Trophoblast cell (in vitro differentiated cells and primary cell): Measurements from ENCODE around the gene CTNNA3.
A peak's percentile ranks its signal among the peaks of the same experiment; 100 is the strongest.

ENCODE experiments used
- DNase-seq, 2 donors: peaks; one replicate each; pipeline ENCODE4 v3.0.0-alpha.2; 2016
- H2AFZ ChIP-seq: 2 replicates; pipeline ENCODE4 v1.6.1; 2013; ENCODE audit warnings: low read length, moderate library complexity, mild to moderate bottlenecking; ENCODE audit not compliant: insufficient read depth, poor library complexity
- H2AK5ac ChIP-seq: 2 replicates; pipeline ENCODE4 v1.6.1; 2013; ENCODE audit warnings: mild to moderate bottlenecking, low read length
- H2BK120ac ChIP-seq: 2 replicates; pipeline ENCODE4 v1.6.1; 2013; ENCODE audit warnings: low read length, mild to moderate bottlenecking, moderate library complexity; ENCODE audit not compliant: insufficient read depth, poor library complexity
- H2BK12ac ChIP-seq: 2 replicates; pipeline ENCODE4 v1.6.1; 2013; ENCODE audit warnings: mild to moderate bottlenecking, low read length, moderate library complexity
- H2BK5ac ChIP-seq: 2 replicates; pipeline ENCODE4 v1.6.1; 2013; ENCODE audit warnings: low read length, low read depth, moderate library complexity, mild to moderate bottlenecking; ENCODE audit not compliant: poor library complexity
- H3K14ac ChIP-seq: 2 replicates; pipeline ENCODE4 v1.6.1; 2013; ENCODE audit warnings: mild to moderate bottlenecking, low read length
- H3K18ac ChIP-seq: 2 replicates; pipeline ENCODE4 v1.6.1; 2013; ENCODE audit warnings: mild to moderate bottlenecking, low read length
- H3K23ac ChIP-seq: 2 replicates; pipeline ENCODE4 v1.6.1; 2013; ENCODE audit warnings: low read length
- H3K27ac ChIP-seq: 2 replicates; pipeline ENCODE4 v1.5.1; 2013; ENCODE audit warnings: low read depth, mild to moderate bottlenecking, inconsistent platforms, low read length, moderate library complexity
- H3K27me3 ChIP-seq: 2 replicates; pipeline ENCODE4 v1.6.1; 2013; ENCODE audit warnings: inconsistent platforms, mild to moderate bottlenecking, low read length, moderate library complexity; ENCODE audit not compliant: insufficient read depth
- H3K36me3 ChIP-seq, 2 experiments: 1 replicate in 1 of 2; 2 replicates in 1 of 2; pipeline ENCODE4 v1.6.1; 2013; ENCODE audit warnings: low read length in 2 of 2, mild to moderate bottlenecking in 2 of 2, moderate library complexity in 1 of 2; ENCODE audit not compliant: insufficient read depth in 2 of 2, control insufficient read depth in 1 of 2
- H3K4ac ChIP-seq: 2 replicates; pipeline ENCODE4 v1.6.1; 2013; ENCODE audit warnings: low read depth, mild to moderate bottlenecking, low read length, moderate library complexity
- H3K4me1 ChIP-seq, 2 experiments: 1 replicate in 1 of 2; 2 replicates in 1 of 2; pipeline ENCODE4 v1.6.1; 2013; ENCODE audit warnings: low read length in 2 of 2, mild to moderate bottlenecking in 2 of 2, moderate library complexity in 1 of 2; ENCODE audit not compliant: insufficient read depth in 2 of 2, control insufficient read depth in 1 of 2
- H3K4me2 ChIP-seq: 2 replicates; pipeline ENCODE4 v1.6.1; 2013; ENCODE audit warnings: inconsistent platforms, mild to moderate bottlenecking, low read length, moderate library complexity
- H3K4me3 ChIP-seq: 2 replicates; pipeline ENCODE4 v1.5.1; 2013; ENCODE audit warnings: mild to moderate bottlenecking, low read depth, low read length, inconsistent platforms
- H3K79me1 ChIP-seq: one replicate; pipeline ENCODE4 v1.6.1; 2013; ENCODE audit warnings: low read length
- H3K79me2 ChIP-seq: 2 replicates; pipeline ENCODE4 v1.6.1; 2013; ENCODE audit warnings: low read length, mild to moderate bottlenecking; ENCODE audit not compliant: control insufficient read depth, insufficient read depth, poor library complexity
- H3K9ac ChIP-seq: 2 replicates; pipeline ENCODE4 v1.6.1; 2013; ENCODE audit warnings: mild to moderate bottlenecking, low read length
- H3K9me3 ChIP-seq: 2 replicates; pipeline ENCODE4 v1.6.1; 2013; ENCODE audit warnings: low read depth, mild to moderate bottlenecking, control low read depth, inconsistent platforms, low read length; ENCODE audit not compliant: insufficient read depth
- H4K12ac ChIP-seq: 2 replicates; pipeline ENCODE4 v1.6.1; 2013; ENCODE audit warnings: low read depth, mild to moderate bottlenecking, low read length, moderate library complexity
- H4K8ac ChIP-seq: 2 replicates; pipeline ENCODE4 v1.6.1; 2013; ENCODE audit warnings: low read depth, mild to moderate bottlenecking, low read length, moderate library complexity
- H4K91ac ChIP-seq: one replicate; pipeline ENCODE4 v1.6.1; 2013; ENCODE audit warnings: low read depth, mild to moderate bottlenecking, low read length, moderate library complexity
- WGBS: extraction: QIAGEN DNeasy Blood & Tissue Kit; methylation state at CpG from one replicate; pipeline ENCODE4 v1.1.7; 2013; ENCODE audit warnings: missing lambda C conversion rate; ENCODE audit not compliant: insufficient read length, insufficient coverage; ENCODE audit errors: extremely low coverage; 5-methylcytosine and 5-hydroxymethylcytosine counted together

Gene CTNNA3

DNA sequence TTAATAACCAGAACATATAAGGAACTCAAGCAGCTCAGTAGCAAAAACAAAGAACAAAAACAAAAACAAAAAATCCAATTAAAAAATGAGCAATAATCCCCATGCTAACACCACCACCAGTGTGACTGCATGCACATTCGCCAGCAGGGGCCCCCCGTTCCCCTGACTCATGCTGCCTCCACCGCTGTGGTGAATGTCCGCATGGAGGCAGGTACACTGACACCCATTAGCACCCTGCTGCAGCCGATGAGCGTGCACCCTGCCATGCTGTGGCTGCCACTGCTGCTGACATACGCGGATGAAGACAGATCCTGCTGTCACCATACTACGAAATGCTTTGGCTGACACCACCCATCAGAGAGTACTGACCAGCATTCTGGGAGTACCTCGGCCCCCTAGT, 1091.8 kb downstream of the CTNNA3 start:
- no peak overlapping the region for H3K4me2 ChIP-seq
- no peaks in the 10 kb centered on the region for H3K27me3 ChIP-seq
- H3K36me3 ChIP-seq: no peaks in the 10 kb centered on the region
- no peaks in the 10 kb centered on the region for H3K79me2 ChIP-seq
- no peak overlapping the region for H3K9ac ChIP-seq
- peak overlapping the region; percentile 60 for H3K4me3 ChIP-seq
- no peak overlapping the region for H3K23ac ChIP-seq
- no peak overlapping the region for H3K14ac ChIP-seq
- H4K91ac ChIP-seq: no peak overlapping the region
- no peak overlapping the region for H3K18ac ChIP-seq
- H2BK120ac ChIP-seq: no peak overlapping the region
- no peak overlapping the region for H3K27ac ChIP-seq
- no peak overlapping the region for H2BK12ac ChIP-seq
- H3K4ac ChIP-seq: no peak overlapping the region
- no peaks in the 10 kb centered on the region for H3K4me1 ChIP-seq
- H2AK5ac ChIP-seq: no peak overlapping the region
- no peak overlapping the region for H2AFZ ChIP-seq
- no CpG with 5 or more reads among the region's 10 CpGs for WGBS
- H3K9me3 ChIP-seq: peaks cover 3% of the 10 kb centered on the region
- no peak overlapping the region for H4K12ac ChIP-seq
- H2BK5ac ChIP-seq: no peak overlapping the region
- no peak overlapping the region for H4K8ac ChIP-seq
- H3K79me1 ChIP-seq: no peaks in the 10 kb centered on the region
- no peak for DNase-seq

DNA sequence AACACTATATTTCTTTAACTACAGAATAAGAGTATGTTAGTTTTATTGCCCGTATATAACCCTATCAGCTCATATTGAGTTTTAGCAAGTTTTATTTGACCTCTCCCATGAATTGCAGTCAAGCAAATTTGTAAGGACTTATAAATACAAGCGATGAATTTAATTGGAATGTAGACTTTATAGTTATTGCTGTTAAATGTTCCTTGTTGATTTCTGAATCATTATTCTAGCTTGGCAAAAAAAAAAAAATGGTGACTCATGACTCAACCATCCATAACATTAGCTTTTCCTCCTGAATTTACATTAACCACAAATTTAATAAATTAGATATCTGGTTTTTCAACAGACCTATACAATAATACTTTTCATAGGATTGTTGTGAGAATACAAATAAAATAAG, 1104.1 kb downstream of the CTNNA3 start:
- Histone ChIP-seq H3K23ac (no peak overlapping the region), H3K4ac (no peak overlapping the region), H2AK5ac (no peak overlapping the region), H3K9me3 (no peaks in the 10 kb centered on the region), H4K91ac (no peak overlapping the region), H3K79me2 (no peaks in the 10 kb centered on the region), H2BK12ac (no peak overlapping the region), H3K27ac (no peak overlapping the region), H3K9ac (no peak overlapping the region), H4K8ac (no peak overlapping the region), H3K4me2 (no peak overlapping the region), H3K36me3 (no peaks in the 10 kb centered on the region), H2BK5ac (no peak overlapping the region), H3K4me1 (no peaks in the 10 kb centered on the region), H3K27me3 (no peaks in the 10 kb centered on the region), H2BK120ac (no peak overlapping the region), H3K18ac (no peak overlapping the region), H4K12ac (no peak overlapping the region), H2AFZ (no peak overlapping the region), H3K4me3 (no peak overlapping the region), H3K79me1 (no peaks in the 10 kb centered on the region), H3K14ac (no peak overlapping the region)
- WGBS: no CpG with 5 or more reads among the region's 2 CpGs
- DNase-seq: no peak

DNA sequence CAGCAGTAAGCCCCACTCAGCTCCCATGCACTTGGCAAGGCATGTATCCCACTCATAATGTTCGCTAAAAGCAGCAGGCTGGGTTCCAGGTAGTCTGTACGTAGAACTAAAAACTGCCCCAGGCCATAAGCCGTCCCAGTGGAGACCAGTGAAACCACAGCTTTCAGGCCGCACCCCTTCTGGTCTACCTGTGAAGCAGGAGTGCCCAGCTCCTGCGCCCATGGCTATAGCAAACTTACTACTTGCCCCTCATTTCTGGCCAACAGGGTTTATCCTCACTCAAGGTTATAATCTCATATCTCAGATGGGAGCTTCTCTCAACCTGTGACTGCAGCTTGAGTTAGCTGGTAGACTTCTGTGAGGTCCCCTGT, 1108.3 kb downstream of the CTNNA3 start:
- Histone ChIP-seq H3K14ac (no peak overlapping the region), H3K79me2 (no peaks in the 10 kb centered on the region), H3K18ac (no peak overlapping the region), H2AK5ac (no peak overlapping the region), H3K4me2 (no peak overlapping the region), H2AFZ (no peak overlapping the region), H3K4ac (no peak overlapping the region), H3K9ac (no peak overlapping the region), H3K27me3 (no peaks in the 10 kb centered on the region), H2BK5ac (no peak overlapping the region), H3K36me3 (no peaks in the 10 kb centered on the region), H2BK120ac (no peak overlapping the region), H3K4me3 (no peak overlapping the region), H2BK12ac (no peak overlapping the region), H4K91ac (no peak overlapping the region), H4K8ac (no peak overlapping the region), H3K9me3 (no peaks in the 10 kb centered on the region), H3K27ac (no peak overlapping the region), H3K79me1 (no peaks in the 10 kb centered on the region), H4K12ac (no peak overlapping the region), H3K23ac (no peak overlapping the region), H3K4me1 (no peaks in the 10 kb centered on the region)
- no peak for DNase-seq
- no CpG with 5 or more reads among the region's 5 CpGs for WGBS

DNA sequence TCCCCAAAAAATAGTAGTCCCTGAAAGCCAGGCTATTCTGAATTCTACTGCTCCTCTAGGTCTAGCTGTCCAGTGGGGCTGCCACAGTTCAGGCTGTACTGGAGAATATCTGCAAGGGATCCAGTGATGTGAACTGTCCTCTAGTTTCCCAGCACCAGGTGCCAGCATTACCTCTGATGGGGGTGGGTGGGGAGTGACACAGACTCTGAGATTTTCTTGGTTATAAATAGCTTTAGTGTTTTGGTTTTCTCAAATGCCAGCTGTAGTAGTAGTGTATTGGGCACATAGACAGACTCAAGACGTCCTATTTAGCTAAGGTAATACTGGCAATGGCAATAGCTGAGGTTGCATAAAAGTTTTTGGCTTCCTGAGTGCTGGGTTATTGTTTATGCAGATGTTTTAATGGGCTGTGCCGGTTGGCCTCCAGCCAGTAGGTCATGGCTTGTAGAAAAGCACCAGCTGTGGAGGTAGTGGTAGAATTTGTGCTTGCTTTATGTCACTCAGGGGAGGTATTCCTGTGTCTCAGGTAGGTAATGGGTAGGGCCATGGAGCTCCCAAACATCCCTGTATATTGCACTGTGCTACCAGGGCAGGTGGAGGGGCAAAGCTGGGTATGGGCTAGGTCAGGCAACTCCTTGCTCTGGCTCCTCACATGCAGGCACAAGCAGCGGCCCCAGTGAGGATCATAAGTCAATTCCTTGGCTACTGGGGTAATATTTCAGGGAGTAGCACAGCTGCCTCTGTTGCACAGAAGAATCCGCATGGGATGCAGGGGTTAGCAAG, 1108.9 kb downstream of the CTNNA3 start:
- no peaks in the 10 kb centered on the region for H3K9me3 ChIP-seq

More for the DNA sequence above, 1108.9 kb downstream of the CTNNA3 start:
- no peak overlapping the region for H3K4me2 ChIP-seq
- H4K91ac ChIP-seq: no peak overlapping the region
- H3K27ac ChIP-seq: no peak overlapping the region
- no peak overlapping the region for H2BK120ac ChIP-seq
- H3K4me3 ChIP-seq: no peak overlapping the region
- H2AK5ac ChIP-seq: no peak overlapping the region
- H3K27me3 ChIP-seq: no peaks in the 10 kb centered on the region
- no peak overlapping the region for H3K18ac ChIP-seq
- no peak overlapping the region for H3K9ac ChIP-seq
- no peaks in the 10 kb centered on the region for H3K79me1 ChIP-seq
- H4K8ac ChIP-seq: no peak overlapping the region
- no peak overlapping the region for H3K14ac ChIP-seq
- no peak overlapping the region for H2BK5ac ChIP-seq
- H3K4me1 ChIP-seq: no peaks in the 10 kb centered on the region
- no peak overlapping the region for H2BK12ac ChIP-seq
- no CpG with 5 or more reads among the region's 4 CpGs for WGBS
- no peak overlapping the region for H4K12ac ChIP-seq
- H3K23ac ChIP-seq: no peak overlapping the region
- no peak for DNase-seq
- no peak overlapping the region for H2AFZ ChIP-seq
- no peak overlapping the region for H3K4ac ChIP-seq
- H3K79me2 ChIP-seq: no peaks in the 10 kb centered on the region
- no peaks in the 10 kb centered on the region for H3K36me3 ChIP-seq
